ENCODE results near the gene TMEM141.
"Not testable (repeated sequence)": the region's sequence is repeated elsewhere in the genome, so short reads cannot be mapped to it uniquely, and the experiment has no call there.

TMEM141 gene

GRCh38 chr9:136826703-136827582, 35.8 kb downstream of the TMEM141 start:
- Histone ChIP-seq H3K4me1 (ENCODE audit: insufficient read depth, low read length) (no peaks in the 10 kb centered on the region), H3K4me3 (ENCODE audit: low read length) (no peak overlapping the region), H2AFZ (ENCODE audit: low read depth, low read length) (no peak overlapping the region), H3K27me3 (ENCODE audit: insufficient read depth, low read length) (no peaks in the 10 kb centered on the region), H3K9me3 (ENCODE audit: low read length) (no peaks in the 10 kb centered on the region), H3K36me3 (ENCODE audit: insufficient read depth, low read length) (peaks cover 80% of the 10 kb centered on the region)

- no peaks in the 10 kb centered on the region for H3K27me3 ChIP-seq (ENCODE audit: insufficient read depth, low read length)
- no peaks in the 10 kb centered on the region for H3K4me1 ChIP-seq (ENCODE audit: insufficient read depth, low read length)
- H3K4me3 ChIP-seq (ENCODE audit: low read length), result no peak overlapping the region
- no peaks in the 10 kb centered on the region for H3K9me3 ChIP-seq (ENCODE audit: low read length)
- peaks cover 90% of the 10 kb centered on the region for H3K36me3 ChIP-seq (ENCODE audit: insufficient read depth, low read length)
- H2AFZ ChIP-seq (ENCODE audit: low read depth, low read length), result no peak overlapping the region
Observed at GRCh38 chr9:136827794-136828473, 36.8 kb downstream of the TMEM141 start.

GRCh38 chr9:136828474-136829140, 37.5 kb downstream of the TMEM141 start:
- peaks cover 85% of the 10 kb centered on the region for H3K36me3 ChIP-seq (ENCODE audit: insufficient read depth, low read length)
- no peak overlapping the region for H2AFZ ChIP-seq (ENCODE audit: low read depth, low read length)
- H3K4me3 ChIP-seq (ENCODE audit: low read length), result no peak overlapping the region
- no peaks in the 10 kb centered on the region for H3K27me3 ChIP-seq (ENCODE audit: insufficient read depth, low read length)
- H3K4me1 ChIP-seq (ENCODE audit: insufficient read depth, low read length), result no peaks in the 10 kb centered on the region
- H3K9me3 ChIP-seq (ENCODE audit: low read length), result no peaks in the 10 kb centered on the region

GRCh38 chr9:136829412-136829811, 38.3 kb downstream of the TMEM141 start:
- Histone ChIP-seq H3K4me1 (ENCODE audit: insufficient read depth, low read length) (no peaks in the 10 kb centered on the region), H3K27me3 (ENCODE audit: insufficient read depth, low read length) (no peaks in the 10 kb centered on the region), H3K4me3 (ENCODE audit: low read length) (no peak overlapping the region), H3K9me3 (ENCODE audit: low read length) (no peaks in the 10 kb centered on the region), H3K36me3 (ENCODE audit: insufficient read depth, low read length) (peaks cover 83% of the 10 kb centered on the region), H2AFZ (ENCODE audit: low read depth, low read length) (no peak overlapping the region)

GRCh38 chr9:136829981-136830885, 39.1 kb downstream of the TMEM141 start:
- Histone ChIP-seq H3K4me3 (ENCODE audit: low read length) (no peak overlapping the region), H3K36me3 (ENCODE audit: insufficient read depth, low read length) (peaks cover 78% of the 10 kb centered on the region), H3K4me1 (ENCODE audit: insufficient read depth, low read length) (no peaks in the 10 kb centered on the region), H3K9me3 (ENCODE audit: low read length) (no peaks in the 10 kb centered on the region), H3K27me3 (ENCODE audit: insufficient read depth, low read length) (no peaks in the 10 kb centered on the region), H2AFZ (ENCODE audit: low read depth, low read length) (no peak overlapping the region)

- no peak overlapping the region for H3K4me3 ChIP-seq (ENCODE audit: low read length)
- no peaks in the 10 kb centered on the region for H3K27me3 ChIP-seq (ENCODE audit: insufficient read depth, low read length)
- no peak overlapping the region for H2AFZ ChIP-seq (ENCODE audit: low read depth, low read length)
- H3K36me3 ChIP-seq (ENCODE audit: insufficient read depth, low read length), result peaks cover 77% of the 10 kb centered on the region
- no peaks in the 10 kb centered on the region for H3K4me1 ChIP-seq (ENCODE audit: insufficient read depth, low read length)
- H3K9me3 ChIP-seq (ENCODE audit: low read length), result no peaks in the 10 kb centered on the region
Observed at GRCh38 chr9:136831002-136831719, 40.0 kb downstream of the TMEM141 start.

- H2AFZ ChIP-seq (ENCODE audit: low read depth, low read length), result no peak overlapping the region
- no peaks in the 10 kb centered on the region for H3K27me3 ChIP-seq (ENCODE audit: insufficient read depth, low read length)
- H3K4me3 ChIP-seq (ENCODE audit: low read length), result no peak overlapping the region
- H3K4me1 ChIP-seq (ENCODE audit: insufficient read depth, low read length), result no peaks in the 10 kb centered on the region
- peaks cover 75% of the 10 kb centered on the region for H3K36me3 ChIP-seq (ENCODE audit: insufficient read depth, low read length)
- H3K9me3 ChIP-seq (ENCODE audit: low read length), result no peaks in the 10 kb centered on the region
Observed at GRCh38 chr9:136831720-136832104, 40.6 kb downstream of the TMEM141 start.

GRCh38 chr9:136832581-136832980, 41.4 kb downstream of the TMEM141 start:
- Histone ChIP-seq H2AFZ (ENCODE audit: low read depth, low read length) (no peak overlapping the region), H3K9me3 (ENCODE audit: low read length) (no peaks in the 10 kb centered on the region), H3K27me3 (ENCODE audit: insufficient read depth, low read length) (no peaks in the 10 kb centered on the region), H3K4me3 (ENCODE audit: low read length) (no peak overlapping the region), H3K36me3 (ENCODE audit: insufficient read depth, low read length) (peaks cover 68% of the 10 kb centered on the region), H3K4me1 (ENCODE audit: insufficient read depth, low read length) (no peaks in the 10 kb centered on the region)

- H3K4me1 ChIP-seq (ENCODE audit: insufficient read depth, low read length); H2AFZ ChIP-seq (ENCODE audit: low read depth, low read length): not testable (repeated sequence)
- H3K36me3 ChIP-seq (ENCODE audit: insufficient read depth, low read length), result peaks cover 67% of the 10 kb centered on the region
Observed at GRCh38 chr9:136833381-136834048, 42.4 kb downstream of the TMEM141 start.

GRCh38 chr9:136835162-136835931, 44.2 kb downstream of the TMEM141 start:
- Histone ChIP-seq H3K36me3 (ENCODE audit: insufficient read depth, low read length) (peaks cover 63% of the 10 kb centered on the region), H3K4me1 (ENCODE audit: insufficient read depth, low read length) (peaks cover 6% of the 10 kb centered on the region), H3K27me3 (ENCODE audit: insufficient read depth, low read length) (no peaks in the 10 kb centered on the region), H3K4me3 (ENCODE audit: low read length) (no peak overlapping the region), H3K9me3 (ENCODE audit: low read length) (no peaks in the 10 kb centered on the region), H2AFZ (ENCODE audit: low read depth, low read length) (no peak overlapping the region)

More at GRCh38 chr9:136833381-136834048, 42.4 kb downstream of the TMEM141 start:
- H3K27me3 ChIP-seq (ENCODE audit: insufficient read depth, low read length); H3K9me3 ChIP-seq (ENCODE audit: low read length); H3K4me3 ChIP-seq (ENCODE audit: low read length): not testable (repeated sequence)

Data from neuron (in vitro differentiated cells).